B cell (primary cell): Measurements from ENCODE around the gene MCF2L. TPM values are rescaled to one million over a fixed set of nuclear protein-coding genes. Genes with fewer than 3 reads are reported as not detected.

Source experiments
- ATAC-seq: fragments of 200-7000 bp; cut with Tn5 transposase; one replicate; pipeline ENCODE4 v1.10.0; 2021; ENCODE audit warnings: low read depth, mild to moderate bottlenecking, moderate number of reproducible peaks, moderate library complexity
- CTCF ChIA-PET: fragments of 350-600 bp; sonication (Branson Sonifier 250); formaldehyde crosslinking; loops from one replicate; lab custom pipeline; 2021; ENCODE audit warnings: antibody characterized with exemption, inconsistent platforms; lab: Charles Lee
- POLR2A ChIA-PET: fragments of 350-600 bp; sonication (Branson Sonifier 250); formaldehyde crosslinking; loops from one replicate; lab custom pipeline; 2021; ENCODE audit warnings: antibody characterized with exemption; lab: Charles Lee
- DNase-seq: peaks from one replicate; pipeline ENCODE4 v3.0.0; 2013
- H2AFZ ChIP-seq: 2 replicates; pipeline ENCODE4 v1.6.1; 2012; ENCODE audit warnings: mild to moderate bottlenecking, low read depth, low read length; ENCODE audit not compliant: insufficient read depth, poor library complexity, severe bottlenecking
- H3K27ac ChIP-seq, 2 donors: 1 replicate in 1 of 2; 2 replicates in 1 of 2; pipeline ENCODE4 v1.5.1; 2012 to 2013; ENCODE audit warnings: low read length in 2 of 2, mild to moderate bottlenecking in 2 of 2, moderate library complexity in 1 of 2
- H3K27me3 ChIP-seq, 4 experiments: fragments of 200-600 bp in 1 of 4; sonication (generic) in 1 of 4; replicated peaks in 1 of 4; 1 replicate in 2 of 4; 2 replicates in 2 of 4; pipeline versions ENCODE4 v1.6.1 to v1.7.0; 2013 to 2016; ENCODE audit warnings: low read length in 3 of 4, mild to moderate bottlenecking in 2 of 4, mixed read lengths in 1 of 4, moderate library complexity in 1 of 4; ENCODE audit not compliant: insufficient read depth in 4 of 4, control insufficient read depth in 3 of 4; ENCODE audit errors: control extremely low read depth in 1 of 4
- H3K36me3 ChIP-seq, 2 experiments: replicated peaks in 1 of 2; 1 replicate in 1 of 2; 2 replicates in 1 of 2; pipeline versions ENCODE4 v1.6.1 to v1.7.1; 2013; ENCODE audit warnings: low read length in 1 of 2; ENCODE audit not compliant: insufficient read depth in 2 of 2, control insufficient read depth in 1 of 2; ENCODE audit errors: control extremely low read depth in 1 of 2, extremely low read depth in 1 of 2
- H3K4me1 ChIP-seq, 2 donors: fragments of 200-600 bp in 1 of 2; sonication (generic) in 1 of 2; 1 replicate in 1 of 2; 2 replicates in 1 of 2; pipeline versions ENCODE4 v1.5.1 to v1.6.1; 2013 to 2017; ENCODE audit warnings: low read length in 2 of 2; ENCODE audit not compliant: control insufficient read depth in 2 of 2, insufficient read depth in 2 of 2
- H3K4me2 ChIP-seq: replicated peaks from 2 replicates; pipeline ENCODE3; 2012; ENCODE audit warnings: mild to moderate bottlenecking, low read depth, low read length; ENCODE audit not compliant: poor library complexity, severe bottlenecking
- H3K4me3 ChIP-seq, 5 experiments: fragments of 200-600 bp in 1 of 5; sonication (generic) in 1 of 5; 1 replicate in 3 of 5; 2 replicates in 2 of 5; pipeline versions ENCODE4 v1.5.1 to v1.7.0; 2011 to 2016; ENCODE audit warnings: low read length in 4 of 5, mild to moderate bottlenecking in 4 of 5, low read depth in 2 of 5, control low read depth in 1 of 5, moderate library complexity in 1 of 5; ENCODE audit not compliant: insufficient read depth in 1 of 5; ENCODE audit errors: control extremely low read depth in 1 of 5, extremely low read depth in 1 of 5
- H3K79me2 ChIP-seq: fragments of 200-600 bp; sonication (generic); one replicate; pipeline ENCODE4 v1.6.0; 2016; ENCODE audit warnings: low read length; ENCODE audit not compliant: control insufficient read depth, insufficient read depth
- H3K9ac ChIP-seq: fragments of 200-600 bp; sonication (generic); 2 replicates; pipeline ENCODE4 v1.6.1; 2017; ENCODE audit warnings: mild to moderate bottlenecking, low read length, moderate library complexity
- H3K9me3 ChIP-seq, 3 donors: one replicate each; pipeline versions ENCODE4 v1.6.1 to v1.7.1; 2013; ENCODE audit warnings: low read length in 2 of 3; ENCODE audit not compliant: control insufficient read depth in 2 of 3, insufficient read depth in 1 of 3; ENCODE audit errors: control extremely low read depth in 1 of 3
- H4K20me1 ChIP-seq: 2 replicates; pipeline ENCODE4 v1.6.0; 2012; ENCODE audit warnings: mild to moderate bottlenecking, low read length; ENCODE audit not compliant: insufficient read depth, control insufficient read depth, poor library complexity, severe bottlenecking
- H3K27ac Mint-ChIP-seq: one replicate; pipeline ENCODE4 v1.8.0; 2021; ENCODE audit warnings: mixed read lengths
- H3K27me3 Mint-ChIP-seq: one replicate; pipeline ENCODE4 v1.8.0; 2021; ENCODE audit warnings: mixed read lengths
- H3K4me1 Mint-ChIP-seq: one replicate; pipeline ENCODE4 v1.8.0; 2021; ENCODE audit warnings: mixed read lengths
- H3K4me3 Mint-ChIP-seq: one replicate; pipeline ENCODE4 v1.8.0; 2021; ENCODE audit warnings: mixed read lengths
- H3K9me3 Mint-ChIP-seq: one replicate; pipeline ENCODE4 v1.8.0; 2022; ENCODE audit warnings: mixed read lengths; ENCODE audit not compliant: insufficient read depth
- CTCF ChIP-seq: fragments of 200-600 bp; IDR thresholded peaks from one replicate; pipeline ENCODE4 v1.8.0; 2022; ENCODE audit warnings: antibody characterized with exemption, mild to moderate bottlenecking
- EZH2 ChIP-seq: IDR thresholded peaks from 2 replicates; pipeline ENCODE4 v1.6.1; 2012; ENCODE audit warnings: borderline replicate concordance, low read depth, mild to moderate bottlenecking, moderate library complexity, low read length; ENCODE audit not compliant: insufficient read depth, poor library complexity, severe bottlenecking
- WGBS: methylation state at CpG from one replicate; pipeline ENCODE4 v1.1.5; 2013; ENCODE audit warnings: missing lambda C conversion rate; ENCODE audit not compliant: insufficient coverage; 5-methylcytosine and 5-hydroxymethylcytosine counted together
- intact Hi-C: fragments of 100-400 bp; cut with micrococcal nuclease; formaldehyde crosslinking; loops from one replicate; pipeline ENCODE4 v1.10.0; 2022
- polyA plus RNA-seq: library from polyadenylated mRNA; depleted of rRNA; stranded (reverse); fragments of >200 nt; gene quantifications from 2 replicates; pipeline ENCODE4 v1.2.3, GENCODE V29; 2012
- total RNA-seq, 2 donors: library from RNA; stranded (reverse); fragments of 120-200 nt in 1 of 2; gene quantifications; 1 replicate in 1 of 2; 2 replicates in 1 of 2; pipeline versions ENCODE4 v1.2.3 to v1.2.4, GENCODE V29; 2013 to 2022

The MCF2L gene
- total and polyA plus RNA-seq, 2 donors (not counting 1 experiment from before 2014, with no cell fraction given): 3.7 to 8.2 TPM

DNA sequence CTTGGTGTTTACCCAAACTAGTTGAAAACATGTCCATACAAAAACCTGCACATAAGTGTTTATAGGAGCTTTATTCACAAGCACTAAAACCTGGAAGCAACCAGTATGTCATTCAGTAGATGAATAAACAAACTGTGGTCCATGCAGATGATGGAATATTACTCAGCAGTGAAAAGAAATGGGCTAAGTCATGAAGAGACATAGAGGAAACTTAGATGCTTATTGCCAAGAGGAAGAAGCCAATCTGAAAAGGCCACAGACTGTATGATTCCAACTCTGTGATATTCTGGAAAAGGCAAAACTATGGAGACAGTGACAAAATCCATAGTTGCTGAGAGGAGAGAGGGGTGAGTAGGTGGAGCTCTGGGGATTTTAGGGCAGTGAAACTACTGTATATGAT is 38.8 kb upstream of the MCF2L start:
- POLR2A ChIA-PET: no interaction called here
- CTCF ChIA-PET: interaction anchor here (0.6 kb wide), 1 partner anchor 10 kb away, joined by 4 read pairs; no protein-coding TSS in a partner anchor
- no peak overlapping the region for H3K4me2 ChIP-seq
- peaks cover 12% of the 10 kb centered on the region for H3K4me1 Mint-ChIP-seq
- peaks cover 6 to 12% of the 10 kb centered on the region in 2 donors for H3K4me1 ChIP-seq
- intact Hi-C loops: no loop called here
- peaks cover 0 to 3% (median 0%) of the 10 kb centered on the region in 3 donors for H3K9me3 ChIP-seq
- H2AFZ ChIP-seq: no peak overlapping the region
- DNase-seq (no peak), ATAC-seq (no peak)
- H4K20me1 ChIP-seq: no peaks in the 10 kb centered on the region
- no peak overlapping the region for H3K4me3 ChIP-seq
- H3K27me3 ChIP-seq: peaks cover 0 to 26% (median 8%) of the 10 kb centered on the region in 4 experiments
- no peaks in the 10 kb centered on the region for H3K79me2 ChIP-seq
- no peak overlapping the region for H3K9ac ChIP-seq
- H3K4me3 Mint-ChIP-seq: no peak overlapping the region
- peaks cover 33% of the 10 kb centered on the region for H3K27me3 Mint-ChIP-seq
- TF ChIP-seq CTCF (no peak), EZH2 (no peak)
- H3K27ac Mint-ChIP-seq: no peak overlapping the region
- H3K27ac ChIP-seq: no peak overlapping the region
- H3K36me3 ChIP-seq: no peaks in the 10 kb centered on the region
- no peaks in the 10 kb centered on the region for H3K9me3 Mint-ChIP-seq

DNA sequence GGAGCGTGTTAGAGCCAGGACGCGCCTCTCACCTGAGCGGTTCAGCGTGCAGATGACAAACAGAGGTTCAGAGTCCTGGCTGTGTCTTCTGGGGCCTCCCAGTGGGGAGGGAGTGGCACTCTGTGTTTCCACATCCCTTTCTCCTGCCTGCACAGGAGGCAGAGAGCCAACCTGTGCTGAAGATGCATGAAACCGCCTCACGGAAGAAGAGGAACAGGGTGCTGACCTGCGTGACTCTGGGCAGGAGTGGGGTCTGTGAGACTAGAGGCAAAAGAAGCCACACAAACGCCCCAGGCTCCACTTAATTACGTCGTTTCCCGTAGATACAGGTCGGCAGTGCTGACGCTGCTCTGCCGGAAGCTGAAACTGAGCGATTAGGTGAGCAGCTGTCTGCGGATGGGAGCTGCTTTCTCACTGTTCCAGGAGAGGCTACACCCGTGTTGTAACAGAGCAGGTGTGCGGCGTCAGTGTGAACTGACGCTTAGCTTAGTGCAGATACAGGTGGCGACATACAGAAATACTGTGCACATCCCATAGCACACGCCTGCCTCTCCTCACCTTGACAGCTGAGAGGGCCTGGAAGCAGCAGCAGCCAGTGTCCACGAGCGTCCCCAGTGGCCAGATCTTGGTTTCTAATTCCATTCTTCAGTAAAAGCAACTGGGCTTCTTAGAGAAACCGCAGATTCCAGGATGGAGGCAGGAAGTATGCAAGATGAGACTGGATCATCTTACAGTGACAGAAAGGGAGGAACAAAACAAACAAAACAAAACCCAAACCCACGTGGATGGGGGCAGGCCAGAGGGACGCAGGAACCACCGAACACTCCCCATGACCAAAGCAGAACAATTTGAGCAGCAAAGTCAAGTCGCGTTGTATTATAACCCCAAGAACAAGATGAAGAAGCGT is 37.7 kb upstream of the MCF2L start:
- Mint-ChIP-seq H3K27me3 (peaks cover 36% of the 10 kb centered on the region), H3K9me3 (no peaks in the 10 kb centered on the region), H3K4me1 (peaks cover 12% of the 10 kb centered on the region), H3K4me3 (no peak overlapping the region), H3K27ac (no peak overlapping the region)
- Histone ChIP-seq H2AFZ (no peak overlapping the region), H3K4me2 (no peak overlapping the region), H3K36me3 (no peaks in the 10 kb centered on the region), H3K27me3 (peaks cover 0 to 26% (median 8%) of the 10 kb centered on the region in 4 experiments), H3K79me2 (no peaks in the 10 kb centered on the region), H3K4me1 (peaks cover 6 to 12% of the 10 kb centered on the region in 2 donors), H3K9me3 (peaks cover 0 to 3% (median 0%) of the 10 kb centered on the region in 3 donors), H4K20me1 (no peaks in the 10 kb centered on the region), H3K27ac (no peak overlapping the region), H3K9ac (no peak overlapping the region), H3K4me3 (no peak overlapping the region)
- CTCF ChIA-PET: interaction anchor here (0.6 kb wide), 1 partner anchor 8 kb away, joined by 4 read pairs; no protein-coding TSS in a partner anchor
- 95% methylated on average over 23 of the region's 32 CpGs for WGBS
- DNase-seq (no peak), ATAC-seq (no peak)
- POLR2A ChIA-PET: no interaction called here
- intact Hi-C loops: no loop called here
- TF ChIP-seq CTCF: no peak
- TF ChIP-seq EZH2: no peak
